CD14-positive monocyte (primary cell): ENCODE measurements around the gene TJP1. TPM values are rescaled to one million over a fixed set of nuclear protein-coding genes. Genes with fewer than 3 reads are reported as not detected.

Source experiments
- DNase-seq, 3 donors: peaks; one replicate each; pipeline ENCODE4 v3.0.0-alpha.2; 2011 to 2022
- H2AFZ ChIP-seq: 2 replicates; pipeline ENCODE4 v1.6.0; 2012; ENCODE audit warnings: mild to moderate bottlenecking, low read depth, low read length, inconsistent platforms; ENCODE audit not compliant: insufficient read depth, poor library complexity, severe bottlenecking
- H3K27ac ChIP-seq, 2 donors: 1 replicate in 1 of 2; 2 replicates in 1 of 2; pipeline ENCODE4 v1.5.1; 2012 to 2013; ENCODE audit warnings: low read length in 2 of 2, control low read depth in 1 of 2, inconsistent platforms in 1 of 2, low read depth in 1 of 2, mild to moderate bottlenecking in 1 of 2
- H3K27me3 ChIP-seq, 2 donors: one replicate each; pipeline versions ENCODE4 v1.6.0 to v1.6.1; 2011 to 2013; ENCODE audit warnings: low read length in 2 of 2; ENCODE audit not compliant: control insufficient read depth in 2 of 2, insufficient read depth in 2 of 2
- H3K36me3 ChIP-seq, 2 donors: replicated peaks in 1 of 2; 1 replicate in 1 of 2; 2 replicates in 1 of 2; pipeline versions ENCODE4 v1.5.1 to v1.6.1; 2012 to 2013; ENCODE audit warnings: low read length in 2 of 2, control low read depth in 1 of 2, inconsistent platforms in 1 of 2, mild to moderate bottlenecking in 1 of 2; ENCODE audit not compliant: insufficient read depth in 2 of 2, control insufficient read depth in 1 of 2
- H3K4me1 ChIP-seq, 2 donors: 1 replicate in 1 of 2; 2 replicates in 1 of 2; pipeline versions ENCODE4 v1.5.1 to v1.6.1; 2012 to 2013; ENCODE audit warnings: low read length in 2 of 2, control low read depth in 1 of 2, inconsistent platforms in 1 of 2, mild to moderate bottlenecking in 1 of 2, moderate library complexity in 1 of 2; ENCODE audit not compliant: insufficient read depth in 2 of 2, control insufficient read depth in 1 of 2
- H3K4me2 ChIP-seq: replicated peaks from 2 replicates; pipeline ENCODE3; 2012; ENCODE audit warnings: low read length, moderate library complexity, mild to moderate bottlenecking; ENCODE audit not compliant: poor library complexity, severe bottlenecking; ENCODE audit errors: extremely low read depth
- H3K4me3 ChIP-seq, 3 experiments: fragments of 200-600 bp in 1 of 3; sonication (generic) in 1 of 3; replicated peaks in 1 of 3; 1 replicate in 2 of 3; 2 replicates in 1 of 3; pipeline ENCODE4 v1.5.1; 2011 to 2013; ENCODE audit warnings: low read length in 3 of 3, mild to moderate bottlenecking in 3 of 3, control low read depth in 2 of 3, low read depth in 2 of 3, inconsistent platforms in 1 of 3, moderate library complexity in 1 of 3
- H3K79me2 ChIP-seq: 2 replicates; pipeline ENCODE4 v1.6.0; 2012; ENCODE audit warnings: mild to moderate bottlenecking, control low read depth, inconsistent platforms, low read length, moderate library complexity; ENCODE audit not compliant: insufficient read depth
- H3K9ac ChIP-seq: 2 replicates; pipeline ENCODE4 v1.6.0; 2017; ENCODE audit warnings: low read length, mild to moderate bottlenecking; ENCODE audit not compliant: insufficient read depth, poor library complexity, severe bottlenecking
- H3K9me3 ChIP-seq, 2 donors: replicated peaks in 1 of 2; 1 replicate in 1 of 2; 2 replicates in 1 of 2; pipeline versions ENCODE4 v1.5.1 to v1.6.1; 2012 to 2013; ENCODE audit warnings: low read length in 2 of 2, control low read depth in 1 of 2; ENCODE audit not compliant: control insufficient read depth in 1 of 2, insufficient read depth in 1 of 2
- H4K20me1 ChIP-seq: 2 replicates; pipeline ENCODE4 v1.6.0; 2012; ENCODE audit warnings: mild to moderate bottlenecking, low read length, control low read depth, moderate library complexity; ENCODE audit not compliant: insufficient read depth
- H3K27ac Mint-ChIP-seq, 7 donors: one replicate each; pipeline ENCODE4 v1.8.0; 2020; ENCODE audit warnings: mild to moderate bottlenecking in 7 of 7, mixed read lengths in 7 of 7, moderate library complexity in 6 of 7, inconsistent platforms in 2 of 7
- H3K27me3 Mint-ChIP-seq, 3 donors: one replicate each; pipeline ENCODE4 v1.8.0; 2021 to 2022; ENCODE audit warnings: low read depth in 3 of 3, mild to moderate bottlenecking in 3 of 3, mixed read lengths in 3 of 3, moderate library complexity in 3 of 3, inconsistent platforms in 1 of 3
- H3K36me3 Mint-ChIP-seq, 2 donors: one replicate each; pipeline ENCODE4 v1.8.0; 2020; ENCODE audit warnings: mixed read lengths in 2 of 2, inconsistent platforms in 1 of 2, mild to moderate bottlenecking in 1 of 2
- H3K4me1 Mint-ChIP-seq: one replicate; pipeline ENCODE4 v1.8.0; 2020; ENCODE audit warnings: mild to moderate bottlenecking, mixed read lengths
- H3K4me3 Mint-ChIP-seq, 2 donors: one replicate each; pipeline ENCODE4 v1.8.0; 2020; ENCODE audit warnings: mild to moderate bottlenecking in 2 of 2, mixed read lengths in 2 of 2, moderate library complexity in 1 of 2
- H3K9me3 Mint-ChIP-seq, 7 donors: one replicate each; pipeline ENCODE4 v1.8.0; 2020 to 2022; ENCODE audit warnings: mixed read lengths in 7 of 7, mild to moderate bottlenecking in 6 of 7, moderate library complexity in 6 of 7, inconsistent platforms in 2 of 7
- CTCF ChIP-seq: fragments of 200-600 bp; IDR thresholded peaks from one replicate; pipeline ENCODE4 v1.8.0; 2022; ENCODE audit warnings: antibody characterized with exemption, mild to moderate bottlenecking
- WGBS: methylation state at CpG from one replicate; pipeline ENCODE4 v1.1.5; 2013; ENCODE audit warnings: missing lambda C conversion rate; ENCODE audit not compliant: insufficient coverage; 5-methylcytosine and 5-hydroxymethylcytosine counted together
- intact Hi-C, 2 donors: fragments of 100-400 bp; cut with micrococcal nuclease; formaldehyde crosslinking; loops; one replicate each; pipeline versions ENCODE4 v1.15.0 to v1.15.1; 2023
- polyA plus RNA-seq, 3 donors: library from polyadenylated mRNA; depleted of rRNA in 1 of 3; unstranded in 2 of 3; stranded (reverse) in 1 of 3; fragments of 300-500 nt in 2 of 3; fragments of >200 nt in 1 of 3; fragmentation: Illumina TruSeq in 2 of 3; gene quantifications; 1 replicate in 2 of 3; 2 replicates in 1 of 3; pipeline ENCODE4 v1.2.3, GENCODE V29; 2012 to 2021

Gene TJP1
- polyA plus RNA-seq, 3 donors: not detected

GRCh38 chr15:29711531-29711930 is 110.7 kb downstream of the TJP1 start:
- Histone ChIP-seq H3K9ac (no peak overlapping the region), H3K27me3 (no peaks in the 10 kb centered on the region), H3K4me3 (no peak overlapping the region), H3K79me2 (no peaks in the 10 kb centered on the region), H2AFZ (no peak overlapping the region), H3K4me2 (no peak overlapping the region), H3K27ac (no peak overlapping the region), H3K4me1 (no peaks in the 10 kb centered on the region), H4K20me1 (no peaks in the 10 kb centered on the region), H3K36me3 (no peaks in the 10 kb centered on the region), H3K9me3 (no peaks in the 10 kb centered on the region)
- intact Hi-C loops: no loop called here
- no peaks in the 10 kb centered on the region for H3K9me3 Mint-ChIP-seq
- H3K36me3 Mint-ChIP-seq: no peaks in the 10 kb centered on the region
- 87% methylated on average over 8 of the region's 8 CpGs for whole genome bisulfite sequencing
- H3K27ac Mint-ChIP-seq: no peak overlapping the region
- no peaks in the 10 kb centered on the region for H3K4me1 Mint-ChIP-seq
- DNase-seq: no peak
- TF ChIP-seq CTCF: no peak
- H3K27me3 Mint-ChIP-seq: peaks cover 0 to 4% (median 3%) of the 10 kb centered on the region in 3 donors
- no peak overlapping the region for H3K4me3 Mint-ChIP-seq

- Mint-ChIP-seq H3K27ac (no peak overlapping the region), H3K27me3 (peaks cover 0 to 3% (median 3%) of the 10 kb centered on the region in 3 donors), H3K9me3 (peaks cover 0 to 3% (median 0%) of the 10 kb centered on the region in 7 donors), H3K4me3 (no peak overlapping the region), H3K4me1 (no peaks in the 10 kb centered on the region), H3K36me3 (no peaks in the 10 kb centered on the region)
- H3K4me2 ChIP-seq: no peak overlapping the region
- no peaks in the 10 kb centered on the region for H3K79me2 ChIP-seq
- DNase-seq: no peak
- no peaks in the 10 kb centered on the region for H3K9me3 ChIP-seq
- no peaks in the 10 kb centered on the region for H4K20me1 ChIP-seq
- H3K36me3 ChIP-seq: no peaks in the 10 kb centered on the region
- H3K9ac ChIP-seq: no peak overlapping the region
- H2AFZ ChIP-seq: no peak overlapping the region
- 79% methylated on average over 4 of the region's 4 CpGs for WGBS
- H3K27me3 ChIP-seq: no peaks in the 10 kb centered on the region
- no peak overlapping the region for H3K27ac ChIP-seq
- no peaks in the 10 kb centered on the region for H3K4me1 ChIP-seq
- no peak overlapping the region for H3K4me3 ChIP-seq
- intact Hi-C loops: no loop called here
- no peak for TF ChIP-seq CTCF
These were observed 113.7 kb downstream of the TJP1 start for GRCh38 chr15:29708519-29708918.
